ENCODE results near the gene SH2D1A. TPM values are rescaled to one million over a fixed set of nuclear protein-coding genes. Genes with fewer than 3 reads are reported as not detected.

The SH2D1A gene
- total and polyA plus RNA-seq, 2 of the 13 experiments (the other 11 are each of a cell fraction or from before 2014, with no cell fraction given) = not detected

GRCh38 chrX:124401696-124402095, 55.3 kb downstream of the SH2D1A start:
- no peak for DNase-seq (ENCODE audit: low spot score)
- H2AFZ ChIP-seq (ENCODE audit: low read length) = no peak overlapping the region
- H3K27ac ChIP-seq (ENCODE audit: extremely low read length, insufficient read depth, low read length) = no peak overlapping the region
- ATAC-seq = no peak
- FAIRE-seq = no peak
- H3K27me3 ChIP-seq (ENCODE audit: control insufficient read depth in 1 of 2, insufficient read depth in 2 of 2, low read length in 2 of 2) = 0 out of 5 replicates have a peak, but pooled peaks cover 0 to 1% of the 10 kb centered on the region in 2 experiments
- H3K4me3 ChIP-seq (replicated peaks in 1 of 3; ENCODE audit: insufficient read depth in 1 of 3, low read depth in 2 of 3, low read length in 3 of 3) = no peak overlapping the region
- BruUV-seq (replicated peaks) = no TSS peak
- 0% methylated on average over 2 of the region's 2 CpGs for WGBS (ENCODE audit: low lambda C conversion rate)
- intact Hi-C loops (cut with micrococcal nuclease; ENCODE audit: unreplicated experiment) (loop anchor here (10.0 kb wide), 1 partner anchor 313 kb away; no protein-coding TSS in a partner anchor), in situ Hi-C loops (cut with HindIII; ENCODE audit: extremely low pct_ligation_motif_present, low pct_unique_long_range_greater_than_20kb) (loop anchor here (10.0 kb wide), 1 partner anchor 733 kb away; no protein-coding TSS in a partner anchor)
- no peaks in the 10 kb centered on the region for H3K36me3 ChIP-seq (replicated peaks in 1 of 2; ENCODE audit: control insufficient read depth in 1 of 2, insufficient read depth in 2 of 2, low read length in 2 of 2)
- no peaks in the 10 kb centered on the region for H3K4me1 ChIP-seq (ENCODE audit: insufficient read depth, low read length)
- no peaks in the 10 kb centered on the region for H4K20me1 ChIP-seq (ENCODE audit: insufficient read depth, low read length)
- H3K4me2 ChIP-seq (ENCODE audit: low read depth, low read length) = no peak overlapping the region
- no peaks in the 10 kb centered on the region for H3K79me2 ChIP-seq (ENCODE audit: insufficient read depth, low read length)
- POLR2A ChIA-PET = no interaction called here
- CTCF ChIA-PET (ENCODE audit: low intra/inter-chr PET ratio, low total read pairs) = no interaction called here
- no peak overlapping the region for H3K9ac ChIP-seq (ENCODE audit: insufficient read depth, low read depth, low read length)
- TF ChIP-seq DDIT3 (CRISPR knock-in tag; IDR thresholded peaks at IDR 0.05) (no peak), NFE2L1 (CRISPR knock-in tag; IDR thresholded peaks at IDR 0.05; ENCODE audit: borderline replicate concordance) (no peak), ATF6 (CRISPR knock-in tag; conservative IDR thresholded peaks at IDR 0.05) (no peak), MAFF (IDR thresholded peaks at IDR 0.05; ENCODE audit: low read depth, low read length) (no peak), ZNF138 (CRISPR knock-in tag; IDR thresholded peaks at IDR 0.05; ENCODE audit: low read depth) (no peak), ZNF501 (CRISPR knock-in tag; IDR thresholded peaks at IDR 0.05) (no peak), REXO4 (CRISPR knock-in tag; IDR thresholded peaks at IDR 0.05; ENCODE audit: borderline replicate concordance) (no peak), ZNF772 (CRISPR knock-in tag; IDR thresholded peaks at IDR 0.05) (no peak), NAIF1 (CRISPR knock-in tag; IDR thresholded peaks at IDR 0.05; ENCODE audit: borderline replicate concordance) (no peak), ZNF124 (CRISPR knock-in tag; IDR thresholded peaks at IDR 0.05) (no peak), MLX (CRISPR knock-in tag; IDR thresholded peaks at IDR 0.05) (no peak), ZNF205 (CRISPR knock-in tag; IDR thresholded peaks at IDR 0.05) (no peak)
- H3K9me3 ChIP-seq (ENCODE audit: low read length) = no peaks in the 10 kb centered on the region

All from HepG2 (cell line).